Left lung (tissue), 10 donors: ENCODE measurements around the gene TAAR1. TPM values are rescaled to one million over a fixed set of nuclear protein-coding genes. Genes with fewer than 3 reads are reported as not detected.

Experiments used
- ATAC-seq: fragments of 200-7000 bp; cut with Tn5 transposase; one replicate; pipeline ENCODE4 v1.9.1; 2020; ENCODE audit warnings: moderate library complexity
- DNase-seq, 4 donors: peaks; one replicate each; pipeline ENCODE4 v3.0.0-alpha.2; 2013 to 2020
- H3K27ac ChIP-seq, 2 donors: fragments of 200-600 bp; sonication (generic) in 1 of 2; one replicate each; pipeline versions ENCODE4 v1.5.0 to v1.8.0; 2020 to 2021
- H3K27me3 ChIP-seq, 2 donors: fragments of 200-600 bp; sonication (generic) in 1 of 2; one replicate each; pipeline versions ENCODE4 v1.5.0 to v1.8.0; 2020 to 2021
- H3K36me3 ChIP-seq, 2 donors: fragments of 200-600 bp; sonication (generic) in 1 of 2; one replicate each; pipeline versions ENCODE4 v1.5.0 to v1.8.0; 2020 to 2021
- H3K4me1 ChIP-seq, 2 donors: fragments of 200-600 bp; one replicate each; pipeline ENCODE4 v1.8.0; 2021
- H3K4me3 ChIP-seq, 2 donors: fragments of 200-600 bp; sonication (generic) in 1 of 2; one replicate each; pipeline versions ENCODE4 v1.5.0 to v1.8.0; 2020 to 2021; ENCODE audit warnings: mild to moderate bottlenecking in 1 of 2
- H3K9me3 ChIP-seq, 2 donors: fragments of 200-600 bp; sonication (generic) in 1 of 2; one replicate each; pipeline versions ENCODE4 v1.5.0 to v1.8.0; 2020 to 2021
- intact Hi-C, 2 donors: fragments of 100-400 bp; cut with DNase I; formaldehyde crosslinking; loops; one replicate each; pipeline versions ENCODE4 v1.11.2 to v1.14.2; 2022
- polyA plus RNA-seq, 6 donors: library from polyadenylated mRNA; unstranded; fragments of 120-200 nt; gene quantifications; one replicate each; pipeline ENCODE4 v1.2.1, GENCODE V29; 2013; ENCODE audit not compliant: insufficient read length in 6 of 6
- total RNA-seq, 2 donors: library from RNA; stranded (reverse); fragmentation: NEBNext Ultra II Directional; extraction: Animal tissue kit (Norgen Biotek cat#: 25700); gene quantifications; one replicate each; pipeline ENCODE4 v1.2.1, GENCODE V29; 2021
- TF ChIP-seq, protein P1 (sequence below), 2 donors: fragments of 200-600 bp; sonication (generic) in 1 of 2; IDR thresholded peaks; one replicate each; pipeline versions ENCODE4 v1.5.0 to v1.8.0; 2021; ENCODE audit warnings: antibody characterized with exemption in 2 of 2
- donor health status: DM: no; HTN: yes; CAD: no.
- donor health status: DM: no; HTN: no; CAD: no.

The TAAR1 gene
- total and polyA plus RNA-seq, 8 donors = 0.13 to 0.16 (median 0.15) TPM; not detected in 5

DNA sequence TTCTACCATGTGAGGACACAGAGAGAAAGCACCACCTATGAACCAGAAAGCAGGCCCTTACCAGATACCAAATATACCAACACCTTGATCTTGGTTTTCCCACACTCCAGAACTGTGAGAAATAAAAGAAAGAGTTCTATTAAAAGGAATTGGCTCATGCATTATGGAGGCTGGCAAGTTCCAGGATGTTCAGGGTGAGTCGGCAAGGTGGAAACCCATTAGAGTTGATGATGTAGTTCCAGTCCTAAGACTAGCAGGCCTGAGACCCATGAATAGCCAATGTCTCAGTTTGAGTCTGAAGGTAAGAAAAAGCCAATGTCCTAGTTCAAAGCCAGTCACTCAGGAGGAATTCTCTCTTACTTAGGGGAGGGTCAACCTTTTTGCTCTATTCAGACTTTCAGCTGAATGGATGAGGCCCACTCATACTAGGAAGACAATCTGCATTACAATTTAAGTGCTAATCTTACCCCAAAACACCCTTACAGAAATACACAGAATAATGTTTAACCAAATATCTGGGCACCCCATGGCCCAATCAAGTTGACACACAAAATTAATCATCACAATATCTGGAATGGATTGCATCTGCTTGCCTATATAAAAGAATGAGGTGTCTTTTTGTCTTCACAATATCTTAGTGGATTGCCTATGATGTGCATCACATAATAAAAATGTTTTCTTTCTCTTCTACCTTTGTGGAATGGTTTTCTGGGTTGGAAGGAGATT is 5.5 kb upstream of the TAAR1 start:
- Histone ChIP-seq H3K4me3 (no peak overlapping the region), H3K9me3 (no peaks in the 10 kb centered on the region), H3K4me1 (no peaks in the 10 kb centered on the region), H3K27me3 (no peaks in the 10 kb centered on the region), H3K27ac (no peak overlapping the region), H3K36me3 (no peaks in the 10 kb centered on the region)
- ATAC-seq = no peak
- TF ChIP-seq, protein P1, sequence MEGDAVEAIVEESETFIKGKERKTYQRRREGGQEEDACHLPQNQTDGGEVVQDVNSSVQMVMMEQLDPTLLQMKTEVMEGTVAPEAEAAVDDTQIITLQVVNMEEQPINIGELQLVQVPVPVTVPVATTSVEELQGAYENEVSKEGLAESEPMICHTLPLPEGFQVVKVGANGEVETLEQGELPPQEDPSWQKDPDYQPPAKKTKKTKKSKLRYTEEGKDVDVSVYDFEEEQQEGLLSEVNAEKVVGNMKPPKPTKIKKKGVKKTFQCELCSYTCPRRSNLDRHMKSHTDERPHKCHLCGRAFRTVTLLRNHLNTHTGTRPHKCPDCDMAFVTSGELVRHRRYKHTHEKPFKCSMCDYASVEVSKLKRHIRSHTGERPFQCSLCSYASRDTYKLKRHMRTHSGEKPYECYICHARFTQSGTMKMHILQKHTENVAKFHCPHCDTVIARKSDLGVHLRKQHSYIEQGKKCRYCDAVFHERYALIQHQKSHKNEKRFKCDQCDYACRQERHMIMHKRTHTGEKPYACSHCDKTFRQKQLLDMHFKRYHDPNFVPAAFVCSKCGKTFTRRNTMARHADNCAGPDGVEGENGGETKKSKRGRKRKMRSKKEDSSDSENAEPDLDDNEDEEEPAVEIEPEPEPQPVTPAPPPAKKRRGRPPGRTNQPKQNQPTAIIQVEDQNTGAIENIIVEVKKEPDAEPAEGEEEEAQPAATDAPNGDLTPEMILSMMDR (IDR thresholded peaks at IDR 0.05) = no peak
- intact Hi-C loops = no loop called here
- DNase-seq = no peak

DNA sequence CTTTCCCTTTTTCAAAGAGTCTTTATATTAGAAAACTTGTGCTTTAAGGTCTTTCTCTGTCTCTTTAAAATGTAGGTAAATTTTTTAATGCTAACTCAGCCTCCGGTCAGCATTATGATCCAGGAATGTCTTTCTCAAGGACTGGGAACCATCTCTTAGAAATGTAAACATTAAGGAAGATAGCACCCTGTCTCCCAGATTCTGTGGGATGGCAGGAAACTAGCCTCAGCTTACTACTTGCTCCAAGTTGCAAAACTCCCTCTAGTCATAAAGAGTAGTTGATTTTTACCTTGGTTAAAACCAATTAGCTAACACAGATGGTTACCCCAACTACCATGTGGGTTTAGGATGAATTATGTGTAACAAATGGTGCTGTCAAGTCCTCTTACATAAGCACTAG is 4.7 kb upstream of the TAAR1 start:
- no peak for ATAC-seq
- H3K36me3 ChIP-seq = no peaks in the 10 kb centered on the region
- intact Hi-C loops = no loop called here
- H3K27ac ChIP-seq = no peak overlapping the region
- TF ChIP-seq, protein P1 (IDR thresholded peaks at IDR 0.05) = no peak
- DNase-seq = no peak
- H3K4me3 ChIP-seq = no peak overlapping the region
- no peaks in the 10 kb centered on the region for H3K27me3 ChIP-seq
- H3K9me3 ChIP-seq = no peaks in the 10 kb centered on the region
- H3K4me1 ChIP-seq = no peaks in the 10 kb centered on the region

DNA sequence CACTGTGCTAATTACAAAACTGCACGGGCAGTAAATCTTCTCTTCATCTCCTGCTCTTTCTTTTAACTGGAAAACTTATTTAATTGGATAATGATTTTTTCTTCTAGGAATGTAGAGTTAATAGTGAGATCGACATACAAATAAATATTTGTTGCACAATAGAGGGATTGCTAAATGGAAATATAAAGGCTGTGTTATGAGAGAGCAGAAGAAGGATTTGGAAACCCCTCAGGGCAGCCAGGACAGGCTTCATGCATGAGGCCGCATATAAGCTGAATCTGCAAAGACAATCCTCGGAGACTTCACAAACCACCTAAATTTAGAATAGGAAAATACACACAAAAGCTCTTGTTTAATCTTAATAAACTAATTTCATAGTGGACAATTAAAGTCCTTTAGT is 2.9 kb upstream of the TAAR1 start:
- Histone ChIP-seq H3K4me3 (no peak overlapping the region), H3K27ac (no peak overlapping the region), H3K4me1 (no peaks in the 10 kb centered on the region), H3K36me3 (no peaks in the 10 kb centered on the region), H3K9me3 (no peaks in the 10 kb centered on the region), H3K27me3 (no peaks in the 10 kb centered on the region)
- TF ChIP-seq, protein P1 (IDR thresholded peaks at IDR 0.05) = no peak
- intact Hi-C loops = no loop called here
- peak in 2 of 4 donors; percentile 20 to 26 for DNase-seq
- ATAC-seq = no peak

DNA sequence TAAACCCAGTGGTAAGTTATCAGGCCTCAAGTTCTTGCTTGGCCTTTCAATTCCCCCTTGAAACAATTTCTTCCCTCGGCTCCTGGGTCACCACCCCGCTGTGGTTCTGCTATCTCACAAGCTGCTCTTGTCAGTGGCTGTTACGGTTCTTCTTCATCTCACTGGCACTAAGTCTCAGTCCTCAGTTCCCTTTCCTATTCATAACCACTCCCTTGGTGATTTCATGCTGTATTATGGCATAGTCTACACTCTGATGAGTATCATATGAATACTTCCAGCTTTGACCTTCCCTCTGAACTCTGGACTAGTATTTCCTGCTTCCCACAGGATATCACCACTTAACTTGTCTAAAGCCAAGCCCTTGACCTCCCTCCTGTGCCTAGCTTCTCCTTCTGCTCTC is 7.9 kb downstream of the TAAR1 start:
- ATAC-seq (peak; percentile 60), DNase-seq (no peak)
- Histone ChIP-seq H3K27me3 (no peaks in the 10 kb centered on the region), H3K4me1 (peaks cover 0 to 10% of the 10 kb centered on the region in 2 donors), H3K4me3 (no peak overlapping the region), H3K27ac (peak overlapping the region in 1 of 2 donors; percentile 70), H3K36me3 (no peaks in the 10 kb centered on the region), H3K9me3 (no peaks in the 10 kb centered on the region)
- TF ChIP-seq, protein P1 (IDR thresholded peaks at IDR 0.05) = no peak
- intact Hi-C loops = no loop called here

DNA sequence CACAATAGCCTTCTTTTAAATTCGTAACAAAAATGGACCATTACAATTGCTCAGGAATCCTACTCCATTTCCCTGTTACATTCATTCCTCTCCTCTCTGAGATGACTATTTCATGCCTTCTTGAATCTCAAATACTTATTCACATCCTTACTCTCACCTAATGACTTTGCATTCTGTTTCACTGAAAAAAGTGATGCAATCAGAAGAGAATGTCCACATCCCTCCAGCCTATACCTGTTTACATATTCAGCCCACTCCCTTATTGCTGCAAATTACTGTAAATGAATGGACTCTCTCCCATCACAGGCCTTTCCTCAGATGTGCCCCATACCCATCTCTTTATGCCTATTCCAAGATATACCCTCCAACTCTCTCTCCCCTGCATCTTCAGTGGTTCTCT is 8.6 kb downstream of the TAAR1 start:
- peaks cover 0 to 10% of the 10 kb centered on the region in 2 donors for H3K4me1 ChIP-seq
- no peaks in the 10 kb centered on the region for H3K9me3 ChIP-seq
- intact Hi-C loops = no loop called here
- DNase-seq (no peak), ATAC-seq (no peak)
- H3K27ac ChIP-seq = peak overlapping the region in 1 of 2 donors; percentile 70
- TF ChIP-seq, protein P1 (IDR thresholded peaks at IDR 0.05) = no peak
- no peaks in the 10 kb centered on the region for H3K27me3 ChIP-seq
- no peak overlapping the region for H3K4me3 ChIP-seq
- H3K36me3 ChIP-seq = no peaks in the 10 kb centered on the region
